HG03460 (cell line): ENCODE measurements around the gene CCT8.
"Not testable (repeated sequence)": the region's sequence is repeated elsewhere in the genome, so short reads cannot be mapped to it uniquely, and the experiment has no call there.

Experiments used
- ATAC-seq: cut with Tn5 transposase; IDR thresholded peaks from one replicate; pipeline ENCODE4 v1.9.1; 2021; ENCODE audit not compliant: unreplicated experiment

CCT8 gene

DNA sequence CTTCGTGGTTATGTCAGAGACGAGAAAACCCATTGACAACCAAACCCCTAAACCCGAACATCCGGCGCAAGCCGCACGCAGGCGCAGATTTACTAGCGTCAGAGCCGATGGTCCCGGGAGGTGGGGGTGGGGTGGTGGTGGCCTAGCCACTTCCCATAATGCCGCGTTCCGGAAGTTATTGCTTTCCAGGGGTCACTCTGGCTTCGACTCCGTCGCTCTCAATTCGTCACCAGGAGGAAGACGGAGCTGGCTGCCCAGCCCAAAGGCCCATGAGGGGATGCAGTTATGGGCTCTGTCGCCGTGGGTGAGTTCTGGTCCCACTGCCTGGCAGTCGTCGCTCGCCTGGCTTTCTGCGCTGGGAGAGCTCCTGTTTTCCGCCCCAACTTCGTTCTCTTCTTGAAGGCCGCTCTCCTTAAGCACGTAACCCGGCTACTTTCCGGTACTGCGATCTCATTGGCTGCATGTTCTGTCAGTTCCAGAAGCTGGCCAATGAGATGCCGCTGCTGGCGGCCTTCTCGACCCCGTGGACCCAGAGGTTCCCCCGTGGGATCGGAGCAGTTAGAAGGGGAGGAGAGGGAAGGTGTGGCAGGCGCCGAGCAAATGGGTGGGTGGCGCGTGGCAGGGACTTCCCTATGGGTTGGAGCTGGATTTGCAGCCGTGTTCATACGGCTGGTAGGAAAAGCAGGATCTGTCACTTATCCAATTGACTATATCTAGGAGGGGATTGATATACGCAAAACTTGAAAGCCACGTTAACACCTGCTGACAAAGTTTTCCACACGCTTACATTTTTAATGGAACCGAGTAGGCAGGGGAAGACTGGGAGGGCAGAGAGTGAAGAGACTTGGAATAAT is 48.7 kb downstream of the CCT8 start, which contains the start of gene USP16:
Gene USP16, plus strand, starts transcription at position 195 of the 854 bp plus-strand sequence. CDS start 3,246 bp downstream, outside the sequence.
- ATAC-seq, result peak; percentile 98

GRCh38 chr21:29022166-29022565 is 51.3 kb downstream of the CCT8 start:
- ATAC-seq, result no peak

DNA sequence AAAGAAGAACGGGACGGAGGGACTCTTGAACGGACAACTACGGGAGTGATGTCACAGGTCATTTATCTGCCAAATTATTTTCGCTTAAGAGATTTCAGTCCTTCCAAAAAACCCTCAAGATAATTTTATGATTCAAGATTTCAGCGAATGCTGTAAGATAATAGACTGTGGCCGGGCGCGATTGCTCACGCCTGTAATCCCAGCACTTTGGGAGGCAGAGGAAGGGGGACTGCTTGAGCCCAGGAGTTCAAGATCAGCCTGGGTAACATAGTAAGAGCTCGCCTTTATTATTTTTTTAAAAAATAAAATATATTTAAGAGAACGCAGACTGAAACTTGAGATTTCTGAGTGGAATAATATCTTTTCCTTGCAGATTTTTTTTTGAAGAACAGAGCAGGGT is 54.9 kb downstream of the CCT8 start:
- peak; percentile 8 for ATAC-seq

GRCh38 chr21:29017639-29018237 is 55.7 kb downstream of the CCT8 start:
- ATAC-seq, result no peak

DNA sequence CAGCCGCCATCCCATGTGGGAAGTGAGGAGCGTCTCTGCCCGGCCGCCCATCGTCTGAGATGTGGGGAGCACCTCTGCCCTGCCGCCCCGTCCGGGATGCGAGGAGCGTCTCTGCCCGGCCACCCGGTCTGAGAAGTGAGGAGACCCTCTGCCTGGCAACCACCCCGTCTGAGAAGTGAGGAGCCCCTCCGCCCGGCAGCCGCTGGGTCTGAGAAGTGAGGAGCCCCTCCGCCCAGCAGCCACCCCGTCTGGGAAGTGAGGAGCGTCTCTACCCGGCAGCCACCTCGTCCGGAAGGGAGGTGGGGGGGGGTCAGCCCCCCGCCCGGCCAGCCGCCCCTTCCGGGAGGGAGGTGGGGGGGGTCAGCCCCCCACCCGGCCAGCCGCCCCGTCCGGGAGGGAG is 62.2 kb downstream of the CCT8 start:
- ATAC-seq, result not testable (repeated sequence)

DNA sequence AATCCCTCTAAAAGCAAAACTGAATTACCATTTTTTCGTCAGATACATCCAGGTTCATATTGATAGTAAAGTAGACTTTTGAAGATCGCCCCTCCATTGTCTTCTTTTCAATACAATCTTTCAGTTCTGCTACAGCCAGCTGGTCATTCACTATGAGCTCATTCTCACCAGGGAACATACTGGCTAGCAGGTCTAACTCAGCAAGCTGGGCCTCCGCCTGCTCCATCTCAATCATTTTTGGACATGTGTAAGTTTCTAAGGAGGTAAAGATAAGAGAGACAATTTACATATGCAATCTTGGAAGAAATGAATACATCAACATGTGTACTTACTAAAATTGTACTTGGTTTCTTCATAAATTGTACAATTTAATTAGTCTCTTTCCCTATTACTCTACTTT is 65.1 kb downstream of the CCT8 start:
- no peak for ATAC-seq

- ATAC-seq, result no peak
Measured at GRCh38 chr21:29007810-29008209, 65.6 kb downstream of the CCT8 start.

DNA sequence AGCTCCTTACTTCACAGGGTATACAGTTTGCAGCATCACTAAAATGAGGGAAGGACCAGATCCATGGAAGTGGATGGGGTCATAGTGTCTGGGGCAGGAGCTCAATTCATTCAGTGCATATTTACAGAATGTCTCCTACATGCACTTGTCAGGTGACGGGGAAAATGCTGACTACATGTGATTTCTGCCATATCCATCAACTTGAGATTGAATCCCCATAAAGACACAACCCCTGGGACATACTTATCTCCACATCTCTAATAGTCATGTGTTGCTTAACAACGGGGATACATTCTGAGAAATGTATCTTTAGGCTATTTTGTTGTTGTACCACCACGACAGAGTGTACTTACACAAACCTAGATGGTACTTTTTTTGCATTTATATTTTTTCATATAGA is 66.3 kb downstream of the CCT8 start:
- no peak for ATAC-seq
